Transverse colon (tissue), 4 donors: Measurements from ENCODE around the gene MARCHF3.

Experiments
- CTCF ChIP-seq, 5 experiments: fragments of 200-600 bp in 3 of 5; fragments of 450-650 bp in 2 of 5; sonication (generic) in 3 of 5; IDR thresholded peaks; 1 replicate in 2 of 5; 2 replicates in 3 of 5; pipeline ENCODE4 v1.5.1; 2016 to 2017; ENCODE audit warnings: antibody characterized with exemption in 5 of 5, inconsistent platforms in 3 of 5, mild to moderate bottlenecking in 2 of 5, moderate library complexity in 1 of 5
- EP300 ChIP-seq: sonication (generic); formaldehyde crosslinking; IDR thresholded peaks from one replicate; pipeline ENCODE4 v1.6.1; 2017; ENCODE audit warnings: antibody characterized with exemption, low read depth
- POLR2A ChIP-seq: fragments of 450-650 bp; IDR thresholded peaks from one replicate; pipeline ENCODE4 v1.6.1; 2016; ENCODE audit warnings: antibody characterized with exemption, mild to moderate bottlenecking, moderate library complexity
- POLR2AphosphoS5 ChIP-seq, 3 donors: sonication (generic); formaldehyde crosslinking; IDR thresholded peaks; one replicate each; pipeline ENCODE4 v1.6.1; 2016; ENCODE audit warnings: antibody characterized with exemption in 3 of 3

GRCh38 chr5:126927429-126927828 lies 102.9 kb downstream of the MARCHF3 start:
- TF ChIP-seq POLR2A (no peak), CTCF (IDR thresholded peaks at IDR 0.05) (no peak), EP300 (no peak), POLR2AphosphoS5 (IDR thresholded peaks at IDR 0.05) (no peak)
